Activated T-helper 1 cell treated with Interleukin-2 at 50 U/mL for 16 hours (primary cell): ENCODE measurements around the gene RENBP.
"Not testable (repeated sequence)": the region's sequence is repeated elsewhere in the genome, so short reads cannot be mapped to it uniquely, and the experiment has no call there.

Experiments
- DNase-seq: peaks from one replicate; pipeline ENCODE4 v3.0.0-alpha.2; 2020; ENCODE audit warnings: low read depth

Gene RENBP

GRCh38 chrX:153944140-153944799 is at the start of gene RENBP:
RENBP (minus strand) TSS chrX:153944643; CDS start chrX:153944610, 33 bp downstream.
- no peak for DNase-seq

DNA sequence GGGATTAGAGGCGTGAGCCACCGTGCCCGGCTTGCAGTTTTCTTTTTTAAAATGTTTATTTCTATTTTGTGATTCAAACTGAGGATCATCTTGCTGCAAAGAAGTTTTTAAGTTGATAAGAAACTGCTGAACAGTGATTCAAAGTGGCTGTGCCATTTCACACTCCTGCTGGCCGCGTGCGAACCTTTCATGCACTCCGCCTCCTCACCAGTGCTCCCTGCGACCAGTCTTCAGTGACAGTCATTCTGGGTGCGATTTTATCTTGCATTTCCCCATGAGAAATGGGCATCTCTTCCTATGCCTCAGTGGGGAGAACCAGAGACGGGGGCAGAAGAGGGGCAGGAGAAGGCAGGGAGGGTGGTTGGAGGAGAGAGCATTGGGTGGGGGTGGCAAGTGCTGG is 49.5 kb upstream of the RENBP start:
- DNase-seq = no peak

DNA sequence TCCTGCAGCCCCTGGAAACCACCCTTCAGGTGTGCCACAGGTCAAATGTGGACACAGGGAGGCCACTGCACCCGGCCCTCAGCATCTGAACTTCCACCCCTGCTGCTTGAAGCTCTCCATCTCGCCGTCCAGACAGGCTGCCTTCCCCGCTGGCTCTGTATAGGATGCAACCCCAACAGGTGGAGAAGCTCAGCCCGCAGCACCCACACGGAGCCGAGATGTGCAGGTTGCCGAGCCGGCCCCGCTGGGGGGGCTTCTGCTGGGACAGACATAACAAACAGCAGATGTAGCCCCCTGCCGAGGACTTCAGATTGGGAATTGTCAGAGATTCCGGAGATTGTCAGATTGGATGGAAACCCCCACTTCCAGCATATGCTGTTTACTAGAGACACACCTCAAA is 48.6 kb upstream of the RENBP start:
- no peak for DNase-seq

GRCh38 chrX:153992180-153992579 is 47.7 kb upstream of the RENBP start:
- DNase-seq = no peak

GRCh38 chrX:153991013-153991580 is 46.7 kb upstream of the RENBP start:
- no peak for DNase-seq

DNA sequence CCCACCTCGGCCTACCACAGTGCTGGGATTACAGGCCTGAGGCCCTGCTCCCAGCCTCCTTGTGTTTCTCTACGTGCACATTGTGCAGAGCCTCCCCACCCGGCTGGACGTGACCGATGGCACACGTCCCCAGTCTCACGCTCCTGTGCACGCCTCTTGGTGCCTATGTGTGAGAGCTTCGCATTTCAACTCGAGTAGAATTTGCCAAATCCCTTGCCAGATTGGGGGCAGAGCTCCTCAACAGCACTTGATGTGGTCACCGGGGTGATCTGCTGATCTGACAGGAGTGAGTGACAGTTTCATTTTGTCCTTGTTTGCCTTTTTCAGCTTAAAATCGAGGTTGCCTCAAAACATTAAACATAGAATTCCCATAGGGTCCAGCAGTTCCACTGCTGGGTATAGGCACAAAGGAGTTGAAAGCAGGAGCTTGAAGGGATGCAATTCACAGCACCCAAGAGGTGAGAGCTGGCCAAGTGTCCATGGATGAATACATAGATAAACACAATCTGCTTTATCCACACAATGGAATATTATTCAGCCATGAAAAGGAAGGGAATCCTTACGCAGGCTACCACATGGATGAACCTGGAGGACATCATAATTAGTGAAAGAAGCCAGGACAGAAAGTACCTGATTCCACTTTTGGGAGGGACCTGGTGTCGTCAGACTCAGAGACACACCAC is 45.7 kb upstream of the RENBP start:
- DNase-seq = no peak

DNA sequence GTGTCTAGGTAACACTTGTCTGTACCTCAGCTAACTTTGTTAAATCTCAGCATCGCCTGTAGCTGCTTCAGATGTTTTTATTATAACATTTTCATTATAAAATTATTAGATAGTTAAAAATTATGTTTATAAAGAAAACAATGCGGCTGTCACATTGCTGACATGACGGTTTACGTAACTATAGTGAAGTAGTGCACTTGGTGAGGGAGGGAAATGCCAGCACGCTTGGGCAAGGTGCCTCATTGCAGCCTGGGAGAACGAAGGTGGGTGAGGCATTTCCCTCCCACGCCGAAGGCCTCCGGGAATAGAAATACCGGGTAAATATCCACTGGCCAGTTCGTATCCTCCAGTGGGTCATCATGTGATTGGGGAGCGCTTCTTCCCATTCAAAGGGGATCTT is 44.0 kb upstream of the RENBP start:
- DNase-seq = no peak

GRCh38 chrX:153984351-153985178 is 40.1 kb upstream of the RENBP start:
- DNase-seq = no peak

DNA sequence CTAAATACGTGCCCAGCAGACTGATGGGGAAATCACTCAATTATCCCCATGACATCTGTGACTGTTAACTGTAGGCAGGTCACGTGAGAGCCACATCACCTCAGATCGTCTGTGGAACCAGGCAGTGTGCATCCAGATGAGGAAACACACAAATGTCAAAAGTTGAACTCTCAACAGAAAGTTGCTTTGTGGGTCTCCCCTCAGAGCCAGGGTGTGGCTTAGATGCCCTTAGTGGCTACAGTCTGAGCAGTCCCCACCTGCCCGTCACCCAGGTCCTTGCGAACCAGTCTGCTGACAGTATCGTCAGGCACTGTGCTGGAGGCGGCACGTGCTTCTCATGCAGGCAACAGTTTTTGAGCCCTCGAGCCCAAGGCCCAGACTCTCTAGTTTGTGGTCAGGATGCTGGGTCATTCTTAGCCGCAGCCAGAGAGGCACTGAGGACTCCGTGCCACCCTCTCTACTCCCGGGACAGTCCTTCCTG is 38.9 kb upstream of the RENBP start:
- no peak for DNase-seq

DNA sequence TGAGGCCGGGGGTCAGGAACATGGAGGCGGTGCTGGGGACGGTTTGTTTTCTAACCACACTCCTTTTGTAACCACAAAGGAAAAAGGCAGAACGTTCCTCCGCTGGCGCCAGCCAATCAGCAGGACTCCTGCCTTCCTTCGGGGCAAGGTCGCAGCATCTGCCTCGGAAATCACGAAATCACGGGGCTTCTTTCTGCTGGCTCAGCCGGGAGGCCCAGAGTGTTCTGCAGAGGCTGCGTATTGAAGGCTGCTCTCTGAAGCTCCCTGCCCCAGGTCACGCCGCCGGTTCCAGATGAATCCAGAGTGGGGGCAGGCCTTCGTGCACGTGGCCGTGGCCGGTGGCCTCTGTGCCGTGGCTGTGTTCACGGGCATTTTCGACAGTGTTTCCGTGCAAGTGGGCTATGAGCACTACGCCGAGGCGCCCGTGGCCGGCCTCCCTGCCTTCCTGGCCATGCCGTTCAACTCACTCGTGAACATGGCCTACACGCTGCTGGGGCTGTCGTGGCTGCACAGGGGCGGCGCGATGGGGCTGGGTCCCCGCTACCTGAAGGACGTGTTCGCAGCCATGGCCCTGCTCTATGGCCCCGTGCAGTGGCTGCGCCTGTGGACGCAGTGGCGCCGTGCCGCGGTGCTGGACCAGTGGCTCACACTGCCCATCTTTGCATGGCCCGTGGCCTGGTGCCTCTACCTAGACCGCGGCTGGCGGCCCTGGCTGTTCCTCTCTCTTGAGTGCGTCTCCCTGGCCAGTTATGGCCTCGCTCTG is 37.5 kb upstream of the RENBP start:
- DNase-seq = no peak

DNA sequence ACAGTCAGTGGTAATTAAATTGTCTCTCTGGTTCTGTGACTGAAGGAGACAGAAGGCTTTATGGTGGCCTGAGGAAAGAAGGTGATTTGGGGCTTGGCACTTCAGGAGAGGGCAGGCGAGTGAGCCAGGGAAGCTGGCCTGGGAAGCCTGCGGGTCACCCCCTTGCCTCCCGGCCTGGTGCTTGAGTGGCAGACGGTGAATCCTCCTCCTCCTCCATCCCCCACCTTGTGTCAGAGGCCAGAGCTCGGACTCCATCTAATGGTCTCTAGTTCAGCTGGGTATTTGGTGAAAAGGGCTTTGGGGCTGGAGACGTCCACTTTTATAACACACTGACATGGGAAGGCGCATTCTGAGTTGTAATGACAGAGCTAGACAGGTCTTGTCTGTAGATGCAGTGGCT is 36.8 kb upstream of the RENBP start:
- DNase-seq = no peak

DNA sequence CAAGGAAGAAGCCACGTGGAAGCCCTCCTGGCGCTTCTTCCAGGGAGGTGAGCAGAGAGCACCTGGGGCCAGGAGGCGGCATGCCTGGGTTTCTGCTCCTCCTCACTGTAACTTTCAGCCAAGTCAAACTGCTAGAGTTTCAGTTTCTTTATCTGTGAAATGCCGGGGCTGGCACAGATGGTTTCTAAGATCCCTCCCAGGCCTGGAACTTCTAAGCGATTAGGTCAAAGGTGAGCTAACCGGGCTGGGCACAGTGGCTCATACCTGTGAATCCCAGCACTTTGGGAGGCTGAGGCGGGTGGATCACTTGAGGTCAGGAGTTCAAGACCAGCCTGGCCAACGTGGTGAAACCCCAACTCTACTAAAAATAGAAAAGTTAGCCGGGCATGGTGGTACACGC is 36.0 kb upstream of the RENBP start:
- not testable (repeated sequence) for DNase-seq

DNA sequence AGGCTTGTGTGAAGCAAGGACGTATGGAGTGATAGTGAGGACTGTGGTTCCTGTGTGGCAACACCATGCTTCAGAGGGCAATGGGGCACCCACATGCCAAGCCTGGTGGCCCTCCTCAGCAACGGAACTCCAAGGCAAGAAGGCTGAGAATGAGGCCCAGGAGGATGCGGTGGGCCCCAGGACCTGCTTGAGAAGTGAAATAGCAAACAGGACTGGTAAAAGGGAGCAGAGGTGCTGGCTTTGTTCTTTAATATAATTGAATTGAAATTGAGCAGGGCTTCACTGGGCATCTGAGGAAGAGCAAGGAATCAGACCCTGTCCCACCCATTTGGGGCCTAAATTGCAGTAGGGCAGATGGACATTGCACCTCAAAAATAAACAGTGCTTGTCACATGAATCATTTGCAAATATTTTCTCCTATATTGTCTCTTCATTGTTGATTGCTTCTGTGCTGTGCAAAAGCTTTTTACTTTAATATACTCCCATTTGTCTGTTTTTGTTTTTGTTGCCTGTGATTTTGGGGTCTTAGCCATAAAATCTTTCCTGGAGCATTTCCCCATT is 30.4 kb upstream of the RENBP start:
- DNase-seq = no peak

GRCh38 chrX:153974003-153974725 is 29.7 kb upstream of the RENBP start:
- no peak for DNase-seq

GRCh38 chrX:153973127-153974002 is 28.9 kb upstream of the RENBP start:
- no peak for DNase-seq

DNA sequence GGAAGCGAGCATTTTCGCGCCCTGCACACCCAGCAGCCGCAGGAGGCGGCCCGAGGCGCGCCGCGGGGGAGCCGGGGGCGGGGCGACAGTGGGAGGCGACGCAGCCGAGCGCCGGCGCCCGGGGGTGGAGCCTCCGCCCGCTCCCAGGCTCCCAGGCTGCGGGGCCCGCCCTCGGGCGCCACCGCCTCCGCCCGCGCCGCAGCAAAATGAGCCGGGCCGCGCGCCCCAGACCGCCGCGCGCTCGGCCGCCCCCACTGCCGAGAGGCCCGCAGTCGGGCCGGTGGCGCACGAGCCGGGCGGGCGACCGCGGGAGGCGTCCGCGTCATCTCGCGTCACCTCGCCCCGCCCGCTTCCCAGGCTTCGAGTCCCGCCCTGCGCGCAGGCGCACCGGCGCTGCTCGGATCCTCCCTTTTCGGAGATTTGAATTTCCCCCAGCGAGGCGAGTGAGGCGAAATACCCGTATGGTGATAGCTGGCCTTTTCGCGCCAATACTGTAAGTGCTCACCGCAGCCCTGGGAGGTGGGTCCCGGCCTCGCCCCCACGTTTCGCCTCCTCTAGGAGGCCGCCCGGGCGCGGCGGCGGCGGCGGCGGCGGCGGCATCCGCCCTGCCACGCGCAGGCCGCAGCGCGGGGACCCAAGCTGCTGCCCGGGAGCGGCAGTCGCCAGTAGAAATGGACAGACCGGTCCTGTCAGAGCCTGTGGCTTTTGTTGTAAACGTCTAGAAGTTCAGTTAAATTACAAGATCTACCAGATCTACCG is 28.1 kb upstream of the RENBP start, which contains the start of gene TMEM187:
Gene TMEM187, plus strand, starts transcription at position 387 of the 759 bp plus-strand sequence. CDS start 9,309 bp downstream, outside the sequence.
- DNase-seq = peak; percentile 82

DNA sequence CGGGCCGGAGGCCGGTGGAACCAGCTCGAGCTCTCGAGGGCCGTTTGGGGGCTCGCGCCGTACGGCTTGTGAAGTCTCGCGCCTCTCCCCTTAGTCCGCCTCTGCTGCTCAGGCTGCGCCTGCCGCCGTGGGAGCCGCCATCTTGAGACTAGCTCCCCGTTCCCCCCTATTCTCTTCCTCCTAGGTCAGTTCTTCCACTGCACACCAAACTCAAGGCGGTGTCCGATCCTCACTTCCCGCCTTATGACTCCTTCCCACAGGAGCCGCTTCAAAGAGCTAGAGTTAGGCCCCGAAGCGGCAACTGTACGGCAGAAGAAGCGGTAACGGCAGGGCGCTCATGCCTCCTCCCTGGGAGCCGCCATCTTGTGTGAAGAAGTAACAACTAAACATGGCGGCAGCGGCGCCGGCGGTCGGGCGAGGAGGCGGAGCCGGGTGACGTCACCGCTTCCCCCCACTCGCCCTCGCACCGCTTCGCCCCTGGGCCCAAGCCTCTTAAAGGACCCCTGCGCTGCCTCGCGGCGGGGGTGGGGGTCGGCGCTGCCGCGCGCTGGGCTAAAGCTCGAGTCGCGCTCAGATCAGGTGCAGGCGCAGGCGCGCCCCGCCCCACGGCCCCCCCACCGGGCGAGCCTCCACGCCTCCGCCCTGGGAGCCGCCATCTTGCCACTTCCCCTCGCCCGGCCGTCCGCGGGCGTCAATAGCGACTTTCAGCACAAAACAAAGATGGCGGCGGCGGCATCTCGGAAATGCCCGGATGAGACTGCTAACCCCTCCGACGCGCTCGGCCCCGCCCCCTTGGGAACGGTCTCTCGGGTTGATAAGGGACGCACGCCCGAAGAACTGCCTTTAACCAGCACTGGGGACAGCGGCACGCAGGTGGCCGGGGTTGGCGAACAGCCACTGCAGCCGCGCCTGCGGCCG is 27.3 kb upstream of the RENBP start, which contains the start of gene HCFC1:
Gene HCFC1, minus strand, starts transcription at position 369 of the 918 bp plus-strand sequence. CDS start 978 bp downstream, outside the sequence.
- peak; percentile 86 for DNase-seq

DNA sequence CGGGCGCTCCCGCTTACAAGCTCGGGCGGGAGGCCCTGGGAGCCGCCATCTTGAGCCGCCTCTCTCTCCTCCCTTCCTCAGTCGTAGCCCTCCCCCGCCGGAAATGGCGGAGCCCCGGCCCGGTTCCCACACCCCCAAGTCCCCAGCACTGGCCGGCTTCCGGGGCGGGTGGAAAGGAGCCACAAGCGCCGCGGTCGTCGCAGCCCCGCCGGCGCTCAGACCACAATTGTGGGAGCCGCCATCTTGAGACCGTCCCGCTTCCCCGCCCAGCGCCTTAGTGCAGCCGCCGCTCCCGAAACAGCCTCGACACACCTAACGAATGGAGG is 26.6 kb upstream of the RENBP start:
- peak; percentile 89 for DNase-seq
